ENCODE results near the gene HOMER1. TPM values are rescaled to one million over a fixed set of nuclear protein-coding genes. Genes with fewer than 3 reads are reported as not detected.
"Not testable (repeated sequence)": the region's sequence is repeated elsewhere in the genome, so short reads cannot be mapped to it uniquely, and the experiment has no call there.

Gene HOMER1
- total and polyA plus RNA-seq, 2 experiments from 2014 or later = 26.3 to 28.0 TPM

DNA sequence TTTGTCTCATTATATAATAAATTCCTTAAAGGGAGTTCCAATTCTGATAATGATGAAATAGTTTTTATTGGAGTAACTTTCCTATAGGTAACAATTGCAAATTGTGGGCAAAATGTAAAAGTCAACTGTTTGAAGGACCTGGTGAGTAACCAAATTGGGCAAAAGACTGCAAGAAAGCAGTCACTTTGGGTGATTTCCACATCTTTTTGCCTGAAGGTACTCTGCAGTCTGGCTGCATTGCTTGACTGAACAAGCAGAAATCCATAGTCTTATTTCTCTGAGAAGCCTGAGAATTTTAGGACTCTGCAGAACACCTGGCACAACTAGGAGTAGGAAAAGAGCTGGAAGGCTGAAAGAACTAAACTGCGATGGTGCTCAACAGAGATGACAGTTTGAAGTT, 114.9 kb downstream of the HOMER1 start:
- Histone ChIP-seq H3K36me3 (peaks cover 25% of the 10 kb centered on the region), H3K27ac (no peak overlapping the region), H3K4me3 (no peak overlapping the region), H3K9me3 (ENCODE audit: low read depth) (no peaks in the 10 kb centered on the region), H3K27me3 (no peaks in the 10 kb centered on the region), H3K4me1 (ENCODE audit: low read depth) (no peaks in the 10 kb centered on the region)
- TF ChIP-seq, protein P1, sequence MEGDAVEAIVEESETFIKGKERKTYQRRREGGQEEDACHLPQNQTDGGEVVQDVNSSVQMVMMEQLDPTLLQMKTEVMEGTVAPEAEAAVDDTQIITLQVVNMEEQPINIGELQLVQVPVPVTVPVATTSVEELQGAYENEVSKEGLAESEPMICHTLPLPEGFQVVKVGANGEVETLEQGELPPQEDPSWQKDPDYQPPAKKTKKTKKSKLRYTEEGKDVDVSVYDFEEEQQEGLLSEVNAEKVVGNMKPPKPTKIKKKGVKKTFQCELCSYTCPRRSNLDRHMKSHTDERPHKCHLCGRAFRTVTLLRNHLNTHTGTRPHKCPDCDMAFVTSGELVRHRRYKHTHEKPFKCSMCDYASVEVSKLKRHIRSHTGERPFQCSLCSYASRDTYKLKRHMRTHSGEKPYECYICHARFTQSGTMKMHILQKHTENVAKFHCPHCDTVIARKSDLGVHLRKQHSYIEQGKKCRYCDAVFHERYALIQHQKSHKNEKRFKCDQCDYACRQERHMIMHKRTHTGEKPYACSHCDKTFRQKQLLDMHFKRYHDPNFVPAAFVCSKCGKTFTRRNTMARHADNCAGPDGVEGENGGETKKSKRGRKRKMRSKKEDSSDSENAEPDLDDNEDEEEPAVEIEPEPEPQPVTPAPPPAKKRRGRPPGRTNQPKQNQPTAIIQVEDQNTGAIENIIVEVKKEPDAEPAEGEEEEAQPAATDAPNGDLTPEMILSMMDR (IDR thresholded peaks at IDR 0.05; ENCODE audit: low read depth, low read length) = no peak
- no peak for DNase-seq (ENCODE audit: low read depth in 1 of 2, low spot score in 1 of 2)

DNA sequence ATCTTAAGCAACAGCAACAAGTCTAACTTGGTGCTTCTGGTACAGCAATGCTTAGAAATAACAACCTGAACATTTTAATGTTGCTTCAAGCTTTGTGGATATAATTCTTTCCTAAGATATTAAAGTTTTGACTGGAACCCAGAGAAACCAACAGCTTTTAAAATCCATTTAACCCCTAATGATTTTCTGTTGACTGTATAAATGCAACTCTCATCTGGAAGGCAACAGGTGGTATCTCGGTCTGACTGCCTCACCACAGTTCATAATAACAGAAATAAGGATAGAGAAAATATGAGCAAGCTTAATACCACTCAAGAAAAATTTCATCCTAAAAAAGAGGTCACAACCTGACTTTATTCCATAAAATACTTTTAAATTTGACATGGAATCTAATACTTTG, 116.9 kb downstream of the HOMER1 start:
- Histone ChIP-seq H3K4me3 (no peak overlapping the region), H3K27ac (no peak overlapping the region), H3K36me3 (peaks cover 25% of the 10 kb centered on the region), H3K4me1 (ENCODE audit: low read depth) (peaks cover 13% of the 10 kb centered on the region), H3K9me3 (ENCODE audit: low read depth) (no peaks in the 10 kb centered on the region), H3K27me3 (no peaks in the 10 kb centered on the region)
- TF ChIP-seq, protein P1 (IDR thresholded peaks at IDR 0.05; ENCODE audit: low read depth, low read length) = no peak
- no peak for DNase-seq (ENCODE audit: low read depth in 1 of 2, low spot score in 1 of 2)

DNA sequence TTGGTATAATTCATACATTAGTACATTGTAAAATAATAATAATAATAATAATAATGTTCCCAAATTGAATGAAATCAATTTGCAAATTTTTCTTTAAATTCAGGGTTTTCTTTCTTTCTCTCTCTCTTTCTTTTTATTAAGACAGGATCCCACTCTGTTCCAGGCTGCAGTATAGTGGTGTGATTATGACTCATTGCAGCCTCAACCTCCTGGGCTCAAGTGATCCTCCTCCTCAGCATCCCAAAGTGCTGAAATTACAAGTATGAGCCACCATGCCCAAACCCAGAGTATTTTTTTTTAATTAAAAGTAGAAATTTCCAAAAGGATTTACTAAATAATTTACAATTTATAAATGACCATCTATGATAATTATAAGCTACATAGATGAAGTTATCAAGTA, 117.7 kb downstream of the HOMER1 start:
- Histone ChIP-seq H3K4me3 (no peak overlapping the region), H3K36me3 (peaks cover 25% of the 10 kb centered on the region), H3K27ac (no peak overlapping the region), H3K9me3 (ENCODE audit: low read depth) (no peaks in the 10 kb centered on the region), H3K4me1 (ENCODE audit: low read depth) (peaks cover 15% of the 10 kb centered on the region), H3K27me3 (no peaks in the 10 kb centered on the region)
- TF ChIP-seq, protein P1 (IDR thresholded peaks at IDR 0.05; ENCODE audit: low read depth, low read length) = no peak
- DNase-seq (ENCODE audit: low read depth in 1 of 2, low spot score in 1 of 2) = peak in 1 of 2 donors; percentile 12

DNA sequence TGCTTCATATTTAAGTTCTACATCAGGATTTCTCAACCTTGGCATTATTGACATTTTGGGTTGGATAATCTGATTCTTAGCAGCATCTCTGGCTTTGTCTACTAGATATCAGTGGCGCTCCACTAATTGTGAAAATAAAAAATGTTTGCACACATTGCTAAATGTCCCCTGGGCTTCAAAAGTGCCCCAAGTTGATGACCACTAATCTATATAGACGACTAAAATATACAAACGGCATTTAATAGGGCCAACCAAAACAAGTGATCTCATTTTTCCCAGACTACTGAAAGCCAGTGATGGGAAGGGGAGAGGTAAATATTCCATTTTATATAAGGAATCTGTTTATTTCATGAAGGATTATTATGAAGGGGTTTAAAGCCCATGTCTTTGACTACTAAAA, 118.6 kb downstream of the HOMER1 start:
- H3K4me1 ChIP-seq (ENCODE audit: low read depth) = peaks cover 15% of the 10 kb centered on the region
- H3K27me3 ChIP-seq = no peaks in the 10 kb centered on the region
- no peaks in the 10 kb centered on the region for H3K9me3 ChIP-seq (ENCODE audit: low read depth)
- no peak overlapping the region for H3K4me3 ChIP-seq
- H3K27ac ChIP-seq = no peak overlapping the region
- DNase-seq (ENCODE audit: low read depth in 1 of 2, low spot score in 1 of 2) = no peak
- TF ChIP-seq, protein P1 (IDR thresholded peaks at IDR 0.05; ENCODE audit: low read depth, low read length) = no peak
- peaks cover 25% of the 10 kb centered on the region for H3K36me3 ChIP-seq

DNA sequence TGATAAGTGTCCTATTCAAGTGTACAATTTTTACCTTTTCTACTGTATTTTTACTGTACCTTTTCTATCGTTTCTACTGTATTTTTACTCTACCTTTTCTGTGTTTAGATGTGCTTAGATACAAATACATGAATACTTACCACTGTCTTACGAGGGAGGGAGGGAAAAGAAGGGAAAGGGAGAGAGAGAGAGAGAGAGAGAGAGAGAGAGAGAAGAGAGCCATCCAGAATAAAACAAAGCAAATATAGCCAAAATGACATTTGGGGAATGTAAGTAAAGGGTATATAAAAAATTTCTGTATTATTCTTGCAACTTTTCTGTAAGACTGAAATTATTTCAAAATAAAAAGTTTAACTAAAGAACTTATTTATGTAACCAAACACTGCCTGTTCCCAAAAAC, 121.2 kb downstream of the HOMER1 start:
- H3K27me3 ChIP-seq = no peaks in the 10 kb centered on the region
- no peaks in the 10 kb centered on the region for H3K9me3 ChIP-seq (ENCODE audit: low read depth)
- peaks cover 24% of the 10 kb centered on the region for H3K36me3 ChIP-seq
- TF ChIP-seq, protein P1 (IDR thresholded peaks at IDR 0.05; ENCODE audit: low read depth, low read length) = no peak
- H3K4me3 ChIP-seq = no peak overlapping the region
- H3K27ac ChIP-seq = no peak overlapping the region
- peaks cover 15% of the 10 kb centered on the region for H3K4me1 ChIP-seq (ENCODE audit: low read depth)
- DNase-seq (ENCODE audit: low read depth in 1 of 2, low spot score in 1 of 2) = no peak

DNA sequence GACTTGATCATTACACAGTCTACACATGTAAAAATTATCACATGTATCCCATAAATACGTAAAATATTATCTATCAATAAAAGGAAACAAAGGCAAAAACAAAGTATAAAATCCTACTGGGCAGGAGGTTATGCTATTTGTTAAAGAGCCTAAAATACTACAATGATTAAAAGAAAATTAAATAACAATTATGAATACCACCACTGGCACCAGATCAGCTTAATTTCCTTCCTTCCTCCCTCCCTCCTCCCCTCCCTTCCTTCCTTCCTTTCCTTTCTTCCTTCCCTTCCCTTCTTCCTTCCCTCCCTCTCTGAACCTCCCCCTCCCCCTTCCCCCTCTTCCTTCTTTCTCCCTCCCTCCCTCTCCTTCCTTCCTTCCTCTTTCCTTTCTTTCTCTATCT, 127.3 kb downstream of the HOMER1 start:
- H3K36me3 ChIP-seq = no peaks in the 10 kb centered on the region
- no peak for DNase-seq (ENCODE audit: low read depth in 1 of 2, low spot score in 1 of 2)
- no peaks in the 10 kb centered on the region for H3K4me1 ChIP-seq (ENCODE audit: low read depth)
- no peaks in the 10 kb centered on the region for H3K27me3 ChIP-seq
- H3K27ac ChIP-seq = no peak overlapping the region
- TF ChIP-seq, protein P1 (IDR thresholded peaks at IDR 0.05; ENCODE audit: low read depth, low read length) = no peak
- H3K9me3 ChIP-seq (ENCODE audit: low read depth) = no peaks in the 10 kb centered on the region
- no peak overlapping the region for H3K4me3 ChIP-seq

DNA sequence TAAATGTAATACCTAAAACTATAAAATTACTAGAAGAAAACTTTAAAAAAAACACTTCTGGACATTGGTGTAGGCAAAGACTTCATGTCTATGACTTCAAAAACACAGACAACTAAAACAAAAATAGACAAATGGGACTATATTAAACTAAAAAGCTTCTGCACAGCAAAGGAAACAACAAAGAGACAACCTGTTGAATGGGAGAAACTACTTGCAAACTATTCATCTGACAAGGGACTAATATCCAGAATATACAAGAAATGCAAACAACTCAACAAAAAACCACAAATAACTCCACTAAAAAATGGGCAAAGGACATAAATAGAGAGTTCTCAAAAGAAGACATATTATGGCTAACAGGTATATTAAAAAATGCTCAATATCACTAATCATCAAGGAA, 128.8 kb downstream of the HOMER1 start:
- H3K27ac ChIP-seq; DNase-seq (ENCODE audit: low read depth in 1 of 2, low spot score in 1 of 2); H3K4me1 ChIP-seq (ENCODE audit: low read depth); H3K36me3 ChIP-seq; H3K27me3 ChIP-seq; H3K4me3 ChIP-seq; H3K9me3 ChIP-seq (ENCODE audit: low read depth): not testable (repeated sequence)
